Gastroesophageal sphincter (tissue), 4 donors: ENCODE measurements around the gene DMBX1. TPM values are rescaled to one million over a fixed set of nuclear protein-coding genes. Genes with fewer than 3 reads are reported as not detected.

Source experiments
- ATAC-seq: fragments of 150-250 bp; one replicate; pipeline ENCODE4 v1.9.1; 2016; ENCODE audit warnings: mild to moderate bottlenecking, moderate library complexity
- H3K27ac ChIP-seq, 4 donors: fragments of 200-600 bp; sonication (generic) in 3 of 4; 1 replicate in 3 of 4; 2 replicates in 1 of 4; pipeline ENCODE4 v1.5.1; 2016 to 2019
- H3K27me3 ChIP-seq: fragments of 200-600 bp; sonication (generic); one replicate; pipeline ENCODE4 v1.5.1; 2019
- H3K36me3 ChIP-seq, 2 donors: fragments of 200-600 bp; sonication (generic); one replicate each; pipeline ENCODE4 v1.5.1; 2019; ENCODE audit warnings: control low read depth in 1 of 2
- H3K4me1 ChIP-seq, 3 donors: fragments of 200-600 bp; sonication (generic); 1 replicate in 2 of 3; 2 replicates in 1 of 3; pipeline ENCODE4 v1.5.1; 2016 to 2019; ENCODE audit warnings: control low read depth in 2 of 3
- H3K4me3 ChIP-seq, 2 donors: fragments of 200-600 bp; sonication (generic); one replicate each; pipeline ENCODE4 v1.5.1; 2019; ENCODE audit warnings: mild to moderate bottlenecking in 1 of 2, moderate library complexity in 1 of 2
- H3K9me3 ChIP-seq, 3 donors: fragments of 200-600 bp; sonication (generic); one replicate each; pipeline ENCODE4 v1.5.1; 2017 to 2019; ENCODE audit warnings: control low read depth in 2 of 3
- CTCF ChIP-seq, 4 experiments: fragments of 200-600 bp in 2 of 4; fragments of 450-650 bp in 2 of 4; sonication (generic) in 1 of 4; IDR thresholded peaks; one replicate each; pipeline ENCODE4 v1.5.1; 2017 to 2019; ENCODE audit warnings: antibody characterized with exemption in 4 of 4, mild to moderate bottlenecking in 2 of 4, moderate library complexity in 2 of 4
- EP300 ChIP-seq: sonication (generic); formaldehyde crosslinking; IDR thresholded peaks from one replicate; pipeline ENCODE4 v1.6.1; 2017; ENCODE audit warnings: antibody characterized with exemption, mild to moderate bottlenecking
- POLR2A ChIP-seq, 2 donors: fragments of 450-650 bp; IDR thresholded peaks; one replicate each; pipeline ENCODE4 v1.6.1; 2017; ENCODE audit warnings: antibody characterized with exemption in 2 of 2, mild to moderate bottlenecking in 2 of 2, moderate library complexity in 1 of 2
- POLR2AphosphoS5 ChIP-seq: sonication (generic); formaldehyde crosslinking; IDR thresholded peaks from one replicate; pipeline ENCODE4 v1.6.1; 2017; ENCODE audit warnings: antibody characterized with exemption
- WGBS, 2 donors: methylation state at CpG; one replicate each; pipeline ENCODE4 v1.1.5; 2018; ENCODE audit warnings: low coverage in 1 of 2; 5-methylcytosine and 5-hydroxymethylcytosine counted together
- total RNA-seq, 4 donors: library from RNA; depleted of rRNA; stranded (reverse); fragments of >200 nt; gene quantifications; one replicate each; pipeline ENCODE4 v1.1.0, GENCODE V29; 2016

DMBX1 gene
- total RNA-seq, 4 donors from 2014 or later = not detected

- 46 to 57% methylated on average over 3 to 4 of the region's 4 CpGs for WGBS, 2 donors
- Histone ChIP-seq H3K4me1 (peaks cover 0 to 6% (median 0%) of the 10 kb centered on the region in 3 donors), H3K27me3 (peaks cover 92% of the 10 kb centered on the region), H3K36me3 (no peaks in the 10 kb centered on the region), H3K4me3 (no peak overlapping the region), H3K9me3 (no peaks in the 10 kb centered on the region), H3K27ac (no peak overlapping the region)
- TF ChIP-seq POLR2AphosphoS5 = no peak
- TF ChIP-seq POLR2A (IDR thresholded peaks at IDR 0.05) = no peak
- no peak for TF ChIP-seq CTCF (IDR thresholded peaks at IDR 0.05)
- TF ChIP-seq EP300 = no peak
- ATAC-seq = no peak
Measured at GRCh38 chr1:46481961-46482360, 7.7 kb upstream of the DMBX1 start.

DNA sequence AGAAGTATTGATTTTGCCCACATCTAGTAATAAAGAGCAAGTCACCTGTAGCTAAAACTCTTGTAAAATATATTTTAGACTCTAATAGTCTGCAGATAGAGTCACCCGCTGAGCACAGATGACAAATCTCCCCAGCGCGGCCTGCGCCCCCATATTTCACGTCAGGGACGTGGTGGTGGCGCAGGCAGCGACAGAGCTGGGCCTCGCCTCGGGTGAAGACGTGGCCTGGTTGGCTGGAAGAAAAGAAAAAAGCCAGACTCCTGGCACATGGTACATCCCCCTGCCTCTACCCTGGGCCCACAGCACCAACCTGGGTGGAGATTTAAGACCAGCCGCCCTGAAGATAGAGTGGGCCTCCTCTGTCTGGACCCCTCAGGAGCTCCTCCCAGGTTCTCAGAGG is 6.0 kb upstream of the DMBX1 start:
- Histone ChIP-seq H3K27ac (no peak overlapping the region), H3K9me3 (no peaks in the 10 kb centered on the region), H3K27me3 (peaks cover 93% of the 10 kb centered on the region), H3K36me3 (no peaks in the 10 kb centered on the region), H3K4me3 (no peak overlapping the region), H3K4me1 (peaks cover 0 to 8% (median 0%) of the 10 kb centered on the region in 3 donors)
- no peak for ATAC-seq
- TF ChIP-seq CTCF (IDR thresholded peaks at IDR 0.05) (no peak), POLR2A (IDR thresholded peaks at IDR 0.05) (no peak), EP300 (no peak), POLR2AphosphoS5 (no peak)
- WGBS, 2 donors = 75 to 81% methylated on average over 5 to 6 of the region's 12 CpGs

- no peaks in the 10 kb centered on the region for H3K36me3 ChIP-seq
- WGBS, 2 donors = 24% methylated on average over 9 of the region's 14 CpGs; no CpG with 5 or more reads in 1 of the 2 donors
- H3K27me3 ChIP-seq = peaks cover 95% of the 10 kb centered on the region
- H3K27ac ChIP-seq = no peak overlapping the region
- TF ChIP-seq POLR2AphosphoS5 (no peak), CTCF (IDR thresholded peaks at IDR 0.05) (no peak), EP300 (no peak), POLR2A (IDR thresholded peaks at IDR 0.05) (no peak)
- H3K4me1 ChIP-seq = peaks cover 0 to 21% (median 10%) of the 10 kb centered on the region in 3 donors
- H3K4me3 ChIP-seq = no peak overlapping the region
- no peaks in the 10 kb centered on the region for H3K9me3 ChIP-seq
- ATAC-seq = no peak
Measured at GRCh38 chr1:46484783-46485490, 4.7 kb upstream of the DMBX1 start.

- WGBS, 2 donors = 24 to 46% methylated on average over 8 to 9 of the region's 58 CpGs
- no peak overlapping the region for H3K27ac ChIP-seq
- TF ChIP-seq POLR2AphosphoS5 (no peak), CTCF (IDR thresholded peaks at IDR 0.05) (no peak), POLR2A (IDR thresholded peaks at IDR 0.05) (no peak), EP300 (no peak)
- peaks cover 0 to 30% (median 18%) of the 10 kb centered on the region in 3 donors for H3K4me1 ChIP-seq
- peaks cover 99% of the 10 kb centered on the region for H3K27me3 ChIP-seq
- no peak for ATAC-seq
- no peaks in the 10 kb centered on the region for H3K36me3 ChIP-seq
- H3K9me3 ChIP-seq = no peaks in the 10 kb centered on the region
- no peak overlapping the region for H3K4me3 ChIP-seq
Measured at GRCh38 chr1:46485564-46486431, 3.8 kb upstream of the DMBX1 start.
